Peyer's patch (tissue), 4 donors: ENCODE results near the gene AHDC1. TPM values are rescaled to one million over a fixed set of nuclear protein-coding genes. Genes with fewer than 3 reads are reported as not detected.
A peak's percentile ranks its signal among the peaks of the same experiment; 100 is the strongest.

ENCODE experiments used
- DNase-seq, 3 donors: peaks; one replicate each; pipeline ENCODE4 v3.0.0-alpha.2; 2017 to 2019
- H3K27ac ChIP-seq, 4 donors: fragments of 200-600 bp; sonication (generic); one replicate each; pipeline ENCODE4 v1.5.1; 2016 to 2019
- H3K27me3 ChIP-seq, 2 donors: fragments of 200-600 bp; sonication (generic); one replicate each; pipeline ENCODE4 v1.5.1; 2019
- H3K36me3 ChIP-seq, 3 donors: fragments of 200-600 bp; sonication (generic); one replicate each; pipeline ENCODE4 v1.5.1; 2016 to 2019
- H3K4me1 ChIP-seq, 4 donors: fragments of 200-600 bp; sonication (generic); one replicate each; pipeline ENCODE4 v1.5.1; 2016 to 2019
- H3K4me3 ChIP-seq, 4 donors: fragments of 200-600 bp; sonication (generic); 1 replicate in 3 of 4; 2 replicates in 1 of 4; pipeline ENCODE4 v1.5.1; 2016 to 2019; ENCODE audit warnings: mild to moderate bottlenecking in 1 of 4
- H3K9me3 ChIP-seq, 4 donors: fragments of 200-600 bp; sonication (generic); one replicate each; pipeline ENCODE4 v1.5.1; 2016 to 2019; ENCODE audit warnings: mild to moderate bottlenecking in 1 of 4
- CTCF ChIP-seq, 6 experiments: fragments of 450-650 bp in 4 of 6; fragments of 200-600 bp in 2 of 6; sonication (generic) in 1 of 6; IDR thresholded peaks; one replicate each; pipeline ENCODE4 v1.5.1; 2017 to 2019; ENCODE audit warnings: antibody characterized with exemption in 6 of 6, mild to moderate bottlenecking in 3 of 6, moderate library complexity in 1 of 6
- POLR2A ChIP-seq, 2 donors: fragments of 450-650 bp; IDR thresholded peaks; one replicate each; pipeline ENCODE4 v1.5.1; 2017; ENCODE audit warnings: antibody characterized with exemption in 2 of 2, mild to moderate bottlenecking in 2 of 2, moderate library complexity in 2 of 2
- total RNA-seq, 4 donors: library from RNA; depleted of rRNA; stranded (reverse); fragments of >200 nt; gene quantifications; one replicate each; pipeline ENCODE4 v1.1.0, GENCODE V29; 2016

Gene AHDC1
- total RNA-seq, 4 donors from 2014 or later, result 7.0 to 21.5 (median 12.0) TPM

GRCh38 chr1:27560268-27561123 is 43.4 kb downstream of the AHDC1 start:
- Histone ChIP-seq H3K27me3 (no peaks in the 10 kb centered on the region), H3K36me3 (peaks cover 0 to 4% (median 0%) of the 10 kb centered on the region in 3 donors), H3K27ac (peak overlapping the region in 2 of 4 donors; percentile 35 to 62), H3K9me3 (no peaks in the 10 kb centered on the region), H3K4me3 (no peak overlapping the region), H3K4me1 (peaks cover 7 to 80% (median 17%) of the 10 kb centered on the region in 4 donors)
- DNase-seq, result no peak
- TF ChIP-seq CTCF (IDR thresholded peaks at IDR 0.05), result no peak
- no peak for TF ChIP-seq POLR2A (IDR thresholded peaks at IDR 0.05)

DNA sequence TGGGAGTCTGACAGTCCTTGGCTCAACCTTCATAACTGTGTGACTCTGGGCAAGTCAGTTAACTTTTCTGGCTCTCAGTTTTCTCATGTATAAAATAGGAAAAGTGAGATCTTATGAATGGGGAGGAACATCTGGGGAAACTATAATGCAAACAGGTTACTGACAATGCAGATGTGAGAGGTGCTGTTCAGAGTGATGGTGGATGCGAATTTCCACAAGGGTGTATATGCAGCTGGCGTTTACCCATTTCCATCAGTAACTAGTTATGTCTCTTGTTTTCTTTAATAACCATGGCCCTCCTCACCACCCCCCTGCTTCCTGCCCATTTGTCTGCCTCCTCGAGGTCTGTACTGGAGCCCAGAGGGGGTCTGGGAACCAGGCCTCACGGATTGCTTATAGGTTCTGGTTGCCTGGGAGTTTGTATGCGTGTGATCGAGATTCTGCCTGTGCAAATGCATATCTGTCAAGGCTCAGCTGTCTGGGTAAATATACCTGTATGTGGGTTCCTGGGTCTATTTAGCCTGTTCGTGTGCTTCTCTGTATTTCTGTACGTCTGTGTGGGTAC is 44.4 kb downstream of the AHDC1 start:
- Histone ChIP-seq H3K27me3 (no peaks in the 10 kb centered on the region), H3K36me3 (peaks cover 0 to 4% (median 0%) of the 10 kb centered on the region in 3 donors), H3K9me3 (no peaks in the 10 kb centered on the region), H3K4me3 (no peak overlapping the region), H3K4me1 (peaks cover 7 to 77% (median 17%) of the 10 kb centered on the region in 4 donors), H3K27ac (peak overlapping the region in 1 of 4 donors; percentile 25)
- TF ChIP-seq POLR2A (IDR thresholded peaks at IDR 0.05) (no peak), CTCF (IDR thresholded peaks at IDR 0.05) (no peak)
- DNase-seq, result no peak

DNA sequence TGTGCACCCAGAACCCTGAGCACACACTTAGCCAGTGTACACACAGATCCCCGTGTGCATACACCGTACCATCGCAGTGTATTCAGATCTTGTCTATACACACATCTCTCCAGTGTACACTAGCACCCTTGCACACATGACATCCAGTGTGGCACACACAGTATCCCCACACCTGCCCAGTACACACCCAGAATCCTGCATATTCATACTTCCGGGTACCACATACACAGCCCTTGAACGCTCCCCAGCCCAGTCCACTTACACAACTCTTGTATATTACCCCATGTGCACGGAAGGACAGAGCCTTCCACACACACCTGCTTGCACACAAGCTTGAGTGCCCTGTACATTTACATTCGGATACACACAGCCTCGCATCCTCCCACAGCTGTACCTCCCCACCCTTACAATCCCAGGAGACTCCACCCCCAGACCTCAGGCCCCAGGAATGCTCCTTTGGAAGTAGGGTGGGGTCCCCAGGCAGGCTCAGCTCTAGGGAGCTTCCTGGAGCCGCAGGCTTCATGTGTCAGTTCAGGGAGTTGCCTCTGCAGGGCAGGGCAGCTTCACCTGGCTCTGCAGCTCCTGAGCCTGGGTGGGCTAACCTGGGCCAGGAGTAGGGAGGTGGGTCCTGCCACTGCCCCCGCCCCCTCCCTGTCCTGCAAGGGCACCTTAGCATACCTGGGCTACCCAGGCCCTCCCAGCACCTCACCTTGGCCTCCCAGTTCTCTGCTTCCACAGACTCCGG is 46.2 kb downstream of the AHDC1 start:
- Histone ChIP-seq H3K36me3 (peaks cover 0 to 4% (median 0%) of the 10 kb centered on the region in 3 donors), H3K9me3 (no peaks in the 10 kb centered on the region), H3K4me3 (no peak overlapping the region), H3K27me3 (no peaks in the 10 kb centered on the region), H3K4me1 (peaks cover 0 to 60% (median 15%) of the 10 kb centered on the region in 4 donors), H3K27ac (peak overlapping the region; percentile 65 to 88 (median 74))
- no peak for TF ChIP-seq CTCF (IDR thresholded peaks at IDR 0.05)
- TF ChIP-seq POLR2A (IDR thresholded peaks at IDR 0.05), result peak in 1 of 2 donors; percentile 14
- peak in 2 of 3 donors; percentile 72 to 76 for DNase-seq

DNA sequence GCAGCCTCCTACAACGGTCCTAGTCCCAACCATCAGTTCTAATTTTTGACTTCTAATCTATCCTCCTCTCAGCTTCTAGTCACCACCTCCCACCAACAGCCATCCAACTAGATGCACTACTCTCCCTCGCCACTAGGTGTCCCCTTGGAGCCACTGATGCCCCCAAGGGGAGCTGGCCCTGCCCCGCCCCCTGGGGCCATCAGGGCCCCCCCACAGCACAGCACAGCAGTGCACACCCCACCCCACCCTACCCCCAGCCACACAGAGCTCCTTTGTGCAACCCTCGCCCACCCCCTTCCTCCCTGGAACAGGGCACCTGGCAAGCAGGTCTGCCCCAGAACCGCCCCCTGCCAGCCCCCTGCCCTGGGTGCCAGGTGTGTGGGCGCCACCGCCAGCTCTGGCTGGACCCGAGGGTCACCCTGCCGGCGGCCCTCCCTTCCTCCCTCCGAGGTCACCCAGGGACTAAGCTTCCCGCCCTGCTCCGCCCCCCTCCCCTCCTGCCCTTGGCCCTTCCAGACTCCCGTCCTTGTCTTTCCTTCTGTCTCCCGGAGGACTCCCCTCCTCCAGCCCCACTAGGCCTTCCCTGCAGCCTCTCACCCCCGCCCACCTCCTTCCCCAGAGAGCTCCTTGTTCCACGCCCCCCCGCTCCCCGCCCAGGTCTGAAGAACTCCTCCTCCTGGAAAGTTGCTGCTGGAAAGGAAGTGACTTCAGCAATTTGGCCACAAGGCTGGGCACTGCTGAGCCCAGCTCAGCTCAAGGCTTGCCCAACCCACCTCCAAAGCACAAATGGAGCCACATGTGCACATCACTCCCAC is 47.0 kb downstream of the AHDC1 start:
- TF ChIP-seq CTCF (IDR thresholded peaks at IDR 0.05) (peak; percentile 80 to 94 (median 86)), POLR2A (IDR thresholded peaks at IDR 0.05) (no peak)
- no peaks in the 10 kb centered on the region for H3K9me3 ChIP-seq
- peak overlapping the region; percentile 65 to 88 (median 74) for H3K27ac ChIP-seq
- peak; percentile 70 to 88 (median 81) for DNase-seq
- peak overlapping the region in 2 of 4 donors; percentile 17 to 38 for H3K4me3 ChIP-seq
- H3K4me1 ChIP-seq, result peaks cover 0 to 52% (median 15%) of the 10 kb centered on the region in 4 donors
- H3K27me3 ChIP-seq, result no peaks in the 10 kb centered on the region
- H3K36me3 ChIP-seq, result peaks cover 0 to 7% (median 0%) of the 10 kb centered on the region in 3 donors

- no peak overlapping the region for H3K4me3 ChIP-seq
- H3K9me3 ChIP-seq, result no peaks in the 10 kb centered on the region
- peak overlapping the region; percentile 65 to 88 (median 74) for H3K27ac ChIP-seq
- TF ChIP-seq CTCF (IDR thresholded peaks at IDR 0.05), result no peak
- no peak for TF ChIP-seq POLR2A (IDR thresholded peaks at IDR 0.05)
- H3K36me3 ChIP-seq, result peaks cover 0 to 12% (median 0%) of the 10 kb centered on the region in 3 donors
- DNase-seq, result no peak
- H3K4me1 ChIP-seq, result peaks cover 0 to 46% (median 15%) of the 10 kb centered on the region in 4 donors
- no peaks in the 10 kb centered on the region for H3K27me3 ChIP-seq
Observed at GRCh38 chr1:27556435-27556780, 47.5 kb downstream of the AHDC1 start.
